Kidney capillary endothelial cell (primary cell): Measurements from ENCODE around the gene MXD1.

Experiments used
- DNase-seq: peaks from one replicate; pipeline ENCODE4 v3.0.0-alpha.2; 2018; ENCODE audit warnings: low spot score

MXD1 gene

DNA sequence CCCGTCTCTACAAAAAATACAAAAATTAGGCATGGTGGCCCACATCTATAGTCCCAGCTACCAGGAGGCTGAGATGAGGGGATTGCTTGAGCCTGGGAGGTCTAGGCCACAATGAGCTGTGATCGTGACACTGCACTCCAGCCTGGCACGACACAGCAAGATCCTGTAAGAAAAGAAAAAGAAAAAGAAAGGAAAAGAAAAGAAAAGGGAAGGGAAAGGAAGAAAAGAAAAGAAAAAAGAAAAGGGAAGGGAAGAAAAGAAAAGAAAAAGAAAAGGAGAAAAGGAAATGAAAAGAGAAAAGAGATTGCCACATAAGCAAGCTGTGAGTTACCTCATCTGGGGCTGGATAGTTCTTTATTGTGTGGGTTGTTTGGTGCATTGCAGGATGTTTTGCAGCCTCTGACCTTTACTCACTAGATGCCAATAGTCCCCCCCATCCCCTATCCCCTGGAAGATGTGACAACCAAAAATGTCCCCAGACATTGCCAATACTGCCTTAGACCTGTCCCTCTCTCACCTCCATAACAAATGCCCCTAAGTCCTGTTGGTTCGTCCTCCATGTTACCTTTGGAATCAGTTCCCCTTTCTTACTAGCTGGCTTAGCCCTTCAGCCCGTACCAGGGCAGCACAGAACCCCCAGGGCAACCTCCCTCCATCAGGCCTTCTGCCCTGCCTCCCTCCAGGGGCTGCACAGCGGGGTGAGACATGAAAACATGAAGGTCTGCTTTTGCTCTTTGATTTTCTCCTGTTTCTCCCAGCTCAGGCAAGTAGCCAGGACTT, 37.6 kb downstream of the MXD1 start:
- DNase-seq: no peak

DNA sequence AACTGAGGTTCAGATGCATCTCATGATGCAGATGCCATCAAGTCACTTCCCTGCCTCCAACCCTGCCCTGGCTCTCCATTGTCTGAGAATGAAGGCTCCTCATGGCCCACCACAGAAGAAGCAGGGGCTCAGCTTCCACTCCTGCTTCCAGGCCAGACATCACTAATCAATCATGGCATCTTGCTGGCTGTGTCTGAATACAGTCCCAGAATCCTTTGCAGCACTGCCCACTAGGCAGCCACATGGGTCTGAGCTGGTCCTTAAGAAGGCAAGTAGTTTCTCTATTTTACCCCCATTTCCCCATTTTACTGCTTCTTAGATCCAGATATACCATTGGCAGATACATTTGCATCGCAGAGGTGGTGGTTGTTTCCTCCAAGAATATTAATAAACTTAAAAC, 39.2 kb downstream of the MXD1 start:
- DNase-seq: no peak

DNA sequence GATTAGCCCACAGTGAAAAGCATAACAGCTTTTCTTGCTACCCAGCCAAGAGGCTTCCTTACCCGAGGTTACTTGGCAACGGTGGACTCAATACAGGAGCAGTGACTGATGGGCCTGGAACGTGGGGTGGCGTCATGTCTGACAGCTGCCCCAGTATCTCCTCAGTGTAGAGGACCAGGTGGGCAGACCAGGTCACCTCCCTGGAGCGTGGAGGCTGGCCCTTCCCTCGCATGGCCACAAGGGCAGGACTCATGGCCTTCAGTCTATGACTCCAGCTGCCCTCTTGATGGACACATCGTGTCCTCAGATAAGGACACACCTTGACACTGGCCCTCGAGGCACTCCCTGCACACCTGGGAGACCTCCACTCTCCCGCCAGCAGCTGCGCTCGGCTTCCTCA, 40.1 kb downstream of the MXD1 start:
- DNase-seq: no peak

DNA sequence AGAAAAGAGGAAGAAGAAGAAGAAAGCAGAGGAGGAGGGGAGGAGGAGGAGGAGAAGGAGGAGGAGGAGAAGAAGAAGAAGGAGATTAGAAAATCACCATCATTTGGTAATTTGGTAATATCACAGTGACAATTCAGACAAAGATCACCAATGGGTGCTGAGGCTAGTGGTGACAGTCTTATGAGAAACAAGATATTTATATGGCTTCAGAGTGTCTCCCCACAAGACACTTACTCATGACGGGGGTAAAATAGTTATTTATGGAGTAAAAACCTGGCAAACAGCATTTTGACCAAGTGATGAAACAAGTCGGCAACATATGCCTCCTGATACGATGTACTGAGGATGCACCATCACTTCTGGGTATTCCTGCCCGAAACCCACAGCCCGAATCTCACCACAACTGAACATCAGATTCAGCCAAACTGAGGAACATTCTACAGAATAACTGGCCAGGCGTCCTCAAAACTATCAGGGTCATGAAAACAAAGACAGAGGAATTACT, 41.6 kb downstream of the MXD1 start:
- DNase-seq: no peak

DNA sequence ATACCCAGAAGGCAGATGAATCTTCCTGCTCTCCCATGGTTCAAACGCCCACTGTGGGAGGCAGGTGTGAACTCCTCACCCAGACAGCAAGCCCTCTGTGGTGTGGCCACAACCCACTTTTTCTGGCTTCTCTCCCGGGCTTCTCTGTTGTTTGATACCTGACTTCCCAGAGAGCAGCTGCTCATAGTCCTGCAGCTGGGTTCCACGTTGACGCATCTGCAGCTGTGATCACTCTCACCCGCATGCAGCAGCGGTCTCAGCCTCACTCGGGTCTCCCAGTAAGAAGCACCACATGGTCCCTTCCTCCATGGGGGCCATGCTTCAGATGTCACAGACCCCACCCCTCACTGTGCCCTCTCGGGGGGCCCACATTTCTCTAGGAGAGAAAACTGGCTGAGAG, 43.1 kb downstream of the MXD1 start:
- no peak for DNase-seq

DNA sequence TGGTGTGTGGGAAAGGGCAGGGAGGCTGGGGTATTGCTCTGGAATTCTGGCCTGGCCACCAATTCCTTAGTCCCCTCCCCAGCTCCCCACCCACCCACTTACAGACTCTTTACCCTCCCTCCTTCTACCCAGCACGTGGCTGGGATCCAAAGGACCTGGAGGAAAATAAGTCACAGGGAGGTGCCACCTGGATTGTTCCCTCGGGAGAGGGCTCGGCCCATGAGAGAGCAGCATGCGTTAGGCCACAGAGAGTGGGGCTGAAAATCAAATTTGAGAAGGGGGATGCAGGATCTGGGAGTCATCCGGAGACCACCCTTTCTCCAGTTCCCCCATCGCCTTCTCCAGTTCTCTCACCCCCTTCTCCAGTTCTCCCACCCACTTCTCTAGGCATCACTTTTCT, 43.6 kb downstream of the MXD1 start:
- DNase-seq: no peak

DNA sequence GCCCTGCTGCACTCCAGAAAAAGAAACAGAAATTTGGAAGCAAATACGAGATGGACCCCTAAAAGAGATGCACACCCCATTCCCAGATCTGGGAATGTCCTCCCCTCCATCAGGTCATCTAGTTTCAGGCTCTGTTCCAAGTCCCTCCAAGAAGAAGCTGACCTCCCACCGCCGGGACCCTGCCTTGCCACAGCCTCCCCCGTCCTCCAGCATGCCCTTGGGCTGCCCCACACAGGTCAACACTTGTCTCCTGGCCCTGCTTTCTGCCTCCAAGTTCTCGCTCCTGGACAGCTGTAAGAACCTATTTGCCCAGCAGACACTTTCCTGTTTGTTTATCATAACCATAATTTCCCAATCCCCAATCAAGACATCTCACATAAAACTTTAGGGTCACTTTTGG, 44.5 kb downstream of the MXD1 start:
- no peak for DNase-seq

DNA sequence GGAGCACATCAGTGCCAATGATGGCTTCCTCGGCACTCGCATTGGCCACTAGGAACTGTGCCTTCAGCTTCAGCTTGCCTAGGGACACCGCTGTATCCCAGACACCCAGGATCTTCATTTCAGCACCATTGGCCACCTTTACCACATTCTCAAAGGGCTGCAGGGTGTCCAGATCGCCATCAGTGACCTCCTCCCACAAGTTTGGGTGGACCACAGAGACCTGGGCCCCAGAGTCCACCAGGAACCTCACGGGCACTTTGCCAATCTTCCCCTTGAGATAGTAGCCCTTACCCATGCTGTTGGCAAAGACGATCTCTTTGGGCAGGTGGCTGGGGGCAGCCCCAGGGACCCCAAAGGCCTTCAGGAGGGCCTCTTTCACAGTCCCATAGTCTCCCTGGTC, 45.9 kb downstream of the MXD1 start:
- no peak for DNase-seq

DNA sequence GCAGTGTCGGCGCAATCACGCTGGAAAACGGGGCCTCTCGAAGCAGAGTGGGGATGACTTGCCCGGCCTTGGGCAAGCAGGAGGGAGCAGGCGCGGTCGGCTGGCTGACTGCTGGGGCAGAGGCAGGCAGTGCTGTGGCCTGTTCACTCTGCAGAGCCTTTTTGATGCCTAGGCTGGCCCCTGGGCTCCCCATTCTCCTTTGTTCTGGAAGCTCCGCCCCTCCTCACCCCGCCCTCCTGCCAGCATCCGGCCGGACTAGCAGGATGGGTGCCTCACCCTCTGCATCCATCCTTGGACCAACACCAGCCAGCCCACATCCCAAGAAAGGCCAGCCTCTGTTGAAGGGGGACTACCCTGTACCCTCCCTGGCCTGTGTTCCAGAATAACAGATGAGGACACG, 46.6 kb downstream of the MXD1 start, which contains the start of gene ASPRV1:
Gene ASPRV1, minus strand, starts transcription at position 136 of the 400 bp plus-strand sequence. CDS start 195 bp downstream, outside the sequence.
- no peak for DNase-seq

DNA sequence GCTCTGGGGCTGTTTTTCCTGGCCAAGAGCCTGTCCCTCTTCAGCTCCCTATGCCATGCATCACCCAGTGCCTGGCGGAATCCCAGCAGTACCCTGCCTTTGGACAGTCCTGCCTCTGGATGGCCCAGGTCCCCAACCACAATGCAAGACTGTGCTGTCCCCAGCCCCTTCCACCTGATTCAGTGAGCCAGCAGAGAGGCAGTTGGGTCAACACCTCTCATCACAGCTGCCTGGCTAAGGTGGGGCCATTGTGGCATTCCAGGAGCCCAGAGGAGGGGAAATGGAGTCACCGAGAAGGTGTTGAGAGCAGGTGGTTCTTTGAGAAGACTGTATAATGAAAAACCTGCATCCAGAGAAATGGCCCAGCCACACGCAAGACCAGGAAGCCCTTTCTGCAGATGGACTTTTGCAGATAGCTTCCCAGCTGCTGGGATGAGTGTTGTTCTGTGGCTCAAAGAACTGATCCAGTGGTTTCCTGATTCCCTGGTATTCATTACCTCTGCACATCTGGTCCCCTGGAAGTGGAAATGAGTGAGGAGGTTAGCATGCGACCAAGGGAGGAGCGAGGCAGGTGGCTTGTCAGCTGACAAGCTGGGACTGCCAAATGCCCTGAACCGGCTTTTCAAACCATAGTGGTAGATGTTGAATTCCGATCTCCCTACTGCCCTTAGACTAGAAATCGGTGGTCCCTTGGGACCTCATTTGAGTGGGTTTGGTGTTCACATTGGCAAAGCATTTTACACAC, 48.2 kb downstream of the MXD1 start:
- DNase-seq: no peak

DNA sequence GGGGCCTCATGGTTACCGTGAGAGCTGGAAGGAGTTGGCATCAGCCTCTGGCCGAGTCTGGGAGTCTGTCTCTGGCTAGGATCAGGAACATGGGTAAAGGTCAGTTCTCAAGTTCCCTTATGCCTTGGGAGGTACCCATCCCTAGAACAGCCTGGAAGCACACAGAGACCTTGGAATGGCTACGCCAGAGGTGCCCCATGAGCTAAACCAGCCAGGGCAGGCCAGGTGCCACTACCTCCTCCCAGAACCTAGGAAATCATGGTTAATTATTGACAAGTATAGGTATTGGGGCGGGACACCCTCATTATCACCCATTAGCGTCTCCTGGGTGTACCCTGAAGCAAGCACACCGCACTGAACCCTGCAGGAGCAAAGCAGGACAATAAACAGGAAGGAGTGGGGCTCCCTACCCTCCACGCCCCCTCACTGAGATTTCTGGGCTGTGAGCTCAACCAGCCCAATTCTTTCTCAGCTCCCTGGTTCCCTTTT, 49.5 kb downstream of the MXD1 start:
- DNase-seq: no peak

DNA sequence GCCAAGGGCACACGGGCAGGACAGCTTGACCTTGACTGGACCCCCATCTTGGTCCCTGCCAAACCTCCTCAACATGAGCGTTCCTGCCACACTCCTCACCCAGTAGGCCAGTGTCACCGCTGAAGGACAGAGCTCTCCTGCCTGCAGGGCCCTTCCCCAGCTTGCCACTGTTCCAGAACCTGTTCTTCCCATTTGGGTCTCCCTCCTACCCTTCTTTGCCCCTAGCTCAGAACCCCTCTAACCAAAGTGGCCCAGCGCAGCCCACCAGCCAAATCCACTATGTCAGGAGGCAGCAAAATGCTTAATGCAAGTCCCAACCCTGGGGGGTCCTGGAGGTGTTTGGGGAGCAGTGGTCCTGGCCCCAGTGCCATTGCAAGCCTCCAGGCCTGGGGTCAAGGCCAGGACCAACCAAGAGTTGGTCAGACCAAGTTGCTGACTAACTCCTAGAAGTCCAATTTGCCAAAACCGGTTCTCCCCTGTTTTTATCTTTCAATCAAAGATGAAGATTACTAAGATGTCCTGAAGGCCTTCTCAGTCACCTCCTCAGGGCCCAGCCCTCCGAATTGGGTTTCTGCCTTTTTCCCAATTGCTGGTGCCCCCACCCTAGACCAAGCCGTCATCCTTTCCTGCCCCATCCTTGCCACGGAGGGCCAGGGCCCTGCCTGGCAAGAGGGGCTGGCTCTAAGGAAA, 51.0 kb downstream of the MXD1 start:
- no peak for DNase-seq

DNA sequence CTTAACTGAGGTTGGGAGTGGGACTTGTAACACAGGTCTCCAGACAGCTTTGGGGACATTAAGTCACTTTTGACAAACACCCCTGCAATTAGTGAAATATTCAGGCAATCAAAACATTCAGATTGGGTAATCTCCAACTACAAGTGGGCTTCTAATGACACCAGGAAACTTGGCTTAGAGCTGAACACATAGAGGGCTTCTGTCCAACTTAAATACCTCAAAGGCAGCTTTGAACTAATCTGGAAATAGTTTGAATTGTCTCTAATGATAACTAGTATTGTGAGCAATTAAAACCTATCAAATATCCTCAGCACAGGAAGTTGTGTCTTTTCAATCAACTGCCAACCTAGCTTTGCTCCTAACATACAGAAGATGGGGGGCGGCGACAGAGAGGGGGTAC, 51.6 kb downstream of the MXD1 start:
- DNase-seq: no peak

DNA sequence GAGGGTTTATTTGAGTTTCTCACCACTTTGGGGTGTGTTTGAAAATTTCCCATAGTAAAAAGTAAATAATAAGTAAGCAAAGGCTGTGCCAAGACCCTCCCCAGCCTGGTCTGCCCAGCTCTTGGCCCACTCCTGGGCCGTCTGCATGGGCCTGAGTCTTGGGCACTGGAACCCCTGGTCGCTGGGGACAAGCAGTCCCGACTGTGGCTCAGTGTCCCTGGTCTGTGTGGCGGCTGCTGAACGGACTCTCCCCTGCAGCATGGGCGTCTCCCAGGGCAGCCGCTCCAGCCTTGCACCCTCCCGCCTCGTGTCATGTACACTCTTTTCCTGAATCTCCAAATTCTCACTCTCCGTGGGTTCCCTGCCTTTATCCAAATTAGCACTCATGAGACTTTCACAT, 53.7 kb downstream of the MXD1 start:
- DNase-seq: no peak

DNA sequence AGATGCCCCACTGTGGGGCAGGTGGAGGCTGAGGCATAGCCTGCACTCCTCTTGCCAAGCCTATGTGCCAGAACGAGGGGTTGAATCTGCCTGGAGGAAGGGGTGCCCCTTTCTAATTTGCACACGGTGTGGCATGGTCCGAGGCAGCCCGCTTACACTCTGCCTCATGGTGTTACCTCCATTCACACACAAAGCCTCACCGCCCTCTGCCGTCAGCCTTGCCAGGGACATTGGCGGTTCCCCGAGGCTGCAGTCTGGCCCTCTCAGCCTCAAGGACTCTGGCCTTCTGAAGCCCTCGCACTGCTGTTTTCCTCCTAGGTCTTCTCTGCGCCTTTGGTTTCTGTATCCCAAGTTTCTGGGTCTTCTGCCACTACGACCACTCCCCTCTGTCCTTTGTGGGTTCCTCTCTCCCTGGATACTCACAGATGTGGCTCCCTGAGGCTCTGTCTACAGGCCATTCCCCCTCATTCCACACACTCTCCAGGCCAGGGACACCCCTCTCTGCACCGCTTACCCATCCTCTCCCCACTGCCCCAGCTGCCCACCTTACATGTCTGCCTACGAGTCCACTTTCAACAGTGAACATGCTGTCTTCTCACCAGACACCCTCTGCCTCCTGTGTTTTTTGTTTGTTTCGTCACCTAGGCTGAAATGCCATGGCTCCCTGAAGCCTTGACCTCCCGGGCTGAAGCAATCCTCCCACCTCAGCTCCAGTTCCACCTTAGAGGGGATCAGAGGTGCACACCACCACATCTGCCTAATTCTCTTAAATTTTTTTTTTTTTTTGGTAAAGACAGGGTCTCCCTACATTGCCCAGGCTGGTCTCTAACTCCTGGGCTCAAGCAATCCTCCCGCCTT, 54.4 kb downstream of the MXD1 start:
- DNase-seq: no peak

DNA sequence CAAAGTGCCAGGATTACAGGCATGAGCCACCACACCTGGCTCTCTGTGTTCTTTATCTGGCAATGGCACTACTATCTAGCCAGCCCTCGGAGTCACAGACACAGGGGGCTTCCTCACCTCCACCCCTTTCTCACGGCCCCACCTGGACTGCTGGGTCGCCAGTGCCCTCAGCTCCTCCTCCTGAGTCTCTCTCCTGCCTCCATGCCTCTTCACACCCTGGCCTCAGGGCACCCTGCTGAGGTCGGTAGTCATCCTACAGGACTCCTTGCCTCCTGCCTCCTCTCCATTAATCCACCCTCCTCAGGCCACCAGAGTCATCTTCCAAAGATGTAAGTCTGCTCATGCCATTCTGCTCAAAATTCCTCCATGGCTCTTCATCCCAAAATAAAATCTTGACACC, 55.1 kb downstream of the MXD1 start:
- DNase-seq: no peak

DNA sequence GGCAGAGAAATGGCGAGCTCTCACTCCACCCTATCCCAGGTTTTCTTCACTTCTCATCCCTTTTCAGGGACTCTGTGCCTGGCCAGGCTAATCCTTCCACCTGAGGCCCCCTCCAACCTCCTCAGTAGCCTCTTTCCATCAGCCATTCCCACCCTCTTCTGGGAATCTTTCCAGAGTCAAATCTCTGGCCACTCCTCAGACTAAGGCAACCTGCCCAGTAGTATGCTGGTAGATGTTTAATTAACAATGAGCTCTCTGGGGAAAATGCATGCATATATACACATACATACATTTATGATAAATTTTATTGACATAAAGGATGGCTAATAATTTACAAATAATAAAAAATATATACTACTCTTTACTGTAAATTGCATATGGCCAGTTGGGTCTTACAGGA, 57.9 kb downstream of the MXD1 start:
- DNase-seq: no peak

DNA sequence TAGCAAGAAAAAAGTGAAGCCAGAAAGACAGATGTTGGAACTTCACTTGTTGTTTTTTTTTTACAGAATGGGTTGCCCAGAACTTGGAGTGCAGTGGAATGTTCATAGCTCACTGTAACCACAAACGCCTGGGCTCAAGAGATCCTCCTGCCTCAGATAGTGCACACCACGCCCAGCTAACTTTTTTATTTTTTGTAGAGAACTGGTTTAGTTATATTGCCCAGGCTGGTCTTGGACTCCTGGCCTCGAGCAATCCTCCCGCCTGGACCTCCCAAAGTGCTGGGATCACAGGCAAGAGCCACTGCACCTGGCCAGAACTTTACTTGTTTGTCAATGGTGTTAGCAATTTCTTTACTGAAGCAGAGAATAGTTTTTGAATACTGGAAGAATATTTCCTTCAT, 58.4 kb downstream of the MXD1 start:
- no peak for DNase-seq

DNA sequence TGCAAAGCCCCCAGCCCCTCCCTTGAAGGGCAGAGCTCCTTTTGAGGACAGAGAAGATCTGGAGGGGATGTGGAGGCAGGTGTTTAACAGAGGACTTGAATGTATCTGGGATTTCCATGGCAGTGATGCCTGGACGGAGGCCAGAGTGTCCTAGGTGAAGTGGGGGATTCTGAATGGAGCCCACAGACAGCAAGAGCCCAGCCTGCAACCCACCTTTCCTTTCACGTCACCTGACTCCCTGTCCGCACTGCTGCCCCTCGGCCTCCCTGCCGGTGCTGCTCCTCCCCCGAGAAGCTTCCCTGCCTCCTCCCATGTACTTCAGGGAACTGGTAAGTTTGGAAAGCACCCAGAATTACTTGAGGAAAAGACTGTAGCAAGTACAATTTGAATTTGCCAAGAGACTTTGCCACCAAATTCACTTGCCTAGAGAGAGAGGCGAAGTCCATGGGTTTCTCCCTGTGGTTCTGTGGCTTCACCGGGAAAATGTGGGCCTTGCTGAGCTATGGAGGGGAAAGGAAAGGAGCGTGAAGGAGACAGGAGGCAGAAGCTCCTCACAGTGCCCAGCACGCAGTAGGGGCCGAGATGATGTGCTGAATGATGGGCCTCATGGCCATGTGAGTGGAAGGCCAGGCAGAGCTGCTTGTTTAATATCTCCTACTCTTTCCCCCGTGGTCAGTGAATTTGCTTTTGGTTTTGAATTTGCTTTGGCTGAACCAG, 60.4 kb downstream of the MXD1 start:
- no peak for DNase-seq

DNA sequence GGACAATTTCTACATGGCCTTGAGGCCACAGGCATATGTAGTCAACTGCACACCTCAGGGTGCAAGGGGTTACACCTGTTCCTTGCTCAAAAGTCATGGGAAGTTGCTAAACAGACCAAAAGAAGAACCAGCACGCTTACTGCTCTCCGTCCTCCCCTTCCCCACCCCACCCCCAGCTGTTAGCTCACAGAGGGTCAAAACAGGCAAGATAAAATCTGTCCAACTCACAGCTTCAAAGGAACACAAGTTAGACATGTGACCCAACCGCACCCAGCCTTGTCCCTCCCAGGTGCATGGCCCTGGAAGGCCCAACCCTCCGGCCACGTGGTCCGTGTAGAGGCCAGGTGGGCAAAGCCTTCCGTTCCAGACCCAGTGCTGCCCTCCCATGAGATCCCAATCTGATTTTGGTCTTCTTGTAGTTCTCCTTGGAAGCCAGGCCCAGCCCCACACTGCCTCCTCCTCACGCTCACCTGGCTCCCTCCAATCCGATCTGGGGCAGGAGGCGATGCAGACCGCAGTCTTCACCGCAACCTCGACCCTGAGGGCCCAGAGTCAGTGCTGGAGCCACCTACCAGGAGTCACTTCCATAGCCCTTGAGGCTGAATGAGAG, 61.0 kb downstream of the MXD1 start:
- no peak for DNase-seq

DNA sequence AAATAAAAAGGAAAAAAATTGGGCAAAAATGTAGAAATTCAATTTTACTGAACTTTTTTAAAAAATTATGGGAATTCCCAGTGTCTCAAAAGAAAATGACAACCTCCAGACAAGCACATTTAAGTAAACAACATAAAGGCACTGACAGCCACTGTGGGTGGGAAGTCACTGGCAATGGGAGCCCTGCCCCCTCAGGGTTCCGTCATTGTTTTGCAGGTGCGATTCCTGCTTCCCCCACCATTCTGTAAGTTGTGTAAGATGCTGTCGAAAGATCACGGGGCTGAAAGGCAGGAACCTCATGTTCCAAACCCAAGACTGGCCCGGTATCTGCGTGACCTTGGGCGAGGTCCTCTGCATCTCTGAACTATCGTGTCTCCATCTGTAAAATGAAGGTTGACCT, 62.3 kb downstream of the MXD1 start:
- DNase-seq: no peak
